Chondrocyte (in vitro differentiated cells): ENCODE measurements around the gene SPECC1L. TPM values are rescaled to one million over a fixed set of nuclear protein-coding genes. Genes with fewer than 3 reads are reported as not detected.
A peak's percentile ranks its signal among the peaks of the same experiment; 100 is the strongest.

Source experiments
- DNase-seq: peaks from one replicate; pipeline ENCODE4 v3.0.0; 2021; ENCODE audit warnings: mixed read lengths, low spot score
- H3K27ac Mint-ChIP-seq: one replicate; pipeline ENCODE4 v1.8.0; 2021; ENCODE audit warnings: mild to moderate bottlenecking, moderate library complexity, mixed read lengths; ENCODE audit not compliant: unreplicated experiment
- H3K27me3 Mint-ChIP-seq: 2 replicates; pipeline ENCODE4 v1.8.0; 2021; ENCODE audit warnings: low read depth, mixed read lengths
- H3K36me3 Mint-ChIP-seq: 2 replicates; pipeline ENCODE4 v1.8.0; 2021; ENCODE audit warnings: low read depth, mixed read lengths
- H3K4me1 Mint-ChIP-seq: 2 replicates; pipeline ENCODE4 v1.8.0; 2021; ENCODE audit warnings: low read depth, mild to moderate bottlenecking, mixed read lengths
- H3K4me3 Mint-ChIP-seq: one replicate; pipeline ENCODE4 v1.8.0; 2021; ENCODE audit warnings: mild to moderate bottlenecking, moderate library complexity, mixed read lengths; ENCODE audit not compliant: unreplicated experiment
- H3K9me3 Mint-ChIP-seq: 2 replicates; pipeline ENCODE4 v1.8.0; 2021; ENCODE audit warnings: low read depth, mixed read lengths
- total RNA-seq: library from RNA; stranded (reverse); gene quantifications from 3 replicates; pipeline ENCODE4 v1.2.1, GENCODE V29; 2021
- TF ChIP-seq, protein P1 (sequence below): fragments of 200-600 bp; sonication (generic); IDR thresholded peaks from 2 replicates; pipeline ENCODE4 v1.5.0; 2021; ENCODE audit warnings: antibody characterized with exemption, mild to moderate bottlenecking, moderate library complexity

SPECC1L gene
- total RNA-seq, 1 donor from 2014 or later, result 91.3 TPM

GRCh38 chr22:24403346-24403745, 132.7 kb downstream of the SPECC1L start:
- TF ChIP-seq, protein P1, sequence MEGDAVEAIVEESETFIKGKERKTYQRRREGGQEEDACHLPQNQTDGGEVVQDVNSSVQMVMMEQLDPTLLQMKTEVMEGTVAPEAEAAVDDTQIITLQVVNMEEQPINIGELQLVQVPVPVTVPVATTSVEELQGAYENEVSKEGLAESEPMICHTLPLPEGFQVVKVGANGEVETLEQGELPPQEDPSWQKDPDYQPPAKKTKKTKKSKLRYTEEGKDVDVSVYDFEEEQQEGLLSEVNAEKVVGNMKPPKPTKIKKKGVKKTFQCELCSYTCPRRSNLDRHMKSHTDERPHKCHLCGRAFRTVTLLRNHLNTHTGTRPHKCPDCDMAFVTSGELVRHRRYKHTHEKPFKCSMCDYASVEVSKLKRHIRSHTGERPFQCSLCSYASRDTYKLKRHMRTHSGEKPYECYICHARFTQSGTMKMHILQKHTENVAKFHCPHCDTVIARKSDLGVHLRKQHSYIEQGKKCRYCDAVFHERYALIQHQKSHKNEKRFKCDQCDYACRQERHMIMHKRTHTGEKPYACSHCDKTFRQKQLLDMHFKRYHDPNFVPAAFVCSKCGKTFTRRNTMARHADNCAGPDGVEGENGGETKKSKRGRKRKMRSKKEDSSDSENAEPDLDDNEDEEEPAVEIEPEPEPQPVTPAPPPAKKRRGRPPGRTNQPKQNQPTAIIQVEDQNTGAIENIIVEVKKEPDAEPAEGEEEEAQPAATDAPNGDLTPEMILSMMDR, result no peak
- H3K27ac Mint-ChIP-seq, result peak overlapping the region; percentile 95
- H3K4me3 Mint-ChIP-seq, result no peak overlapping the region
- DNase-seq, result no peak
- H3K27me3 Mint-ChIP-seq, result no peaks in the 10 kb centered on the region
- H3K36me3 Mint-ChIP-seq, result peaks cover 12% of the 10 kb centered on the region
- peaks cover 59% of the 10 kb centered on the region for H3K4me1 Mint-ChIP-seq
- no peaks in the 10 kb centered on the region for H3K9me3 Mint-ChIP-seq

DNA sequence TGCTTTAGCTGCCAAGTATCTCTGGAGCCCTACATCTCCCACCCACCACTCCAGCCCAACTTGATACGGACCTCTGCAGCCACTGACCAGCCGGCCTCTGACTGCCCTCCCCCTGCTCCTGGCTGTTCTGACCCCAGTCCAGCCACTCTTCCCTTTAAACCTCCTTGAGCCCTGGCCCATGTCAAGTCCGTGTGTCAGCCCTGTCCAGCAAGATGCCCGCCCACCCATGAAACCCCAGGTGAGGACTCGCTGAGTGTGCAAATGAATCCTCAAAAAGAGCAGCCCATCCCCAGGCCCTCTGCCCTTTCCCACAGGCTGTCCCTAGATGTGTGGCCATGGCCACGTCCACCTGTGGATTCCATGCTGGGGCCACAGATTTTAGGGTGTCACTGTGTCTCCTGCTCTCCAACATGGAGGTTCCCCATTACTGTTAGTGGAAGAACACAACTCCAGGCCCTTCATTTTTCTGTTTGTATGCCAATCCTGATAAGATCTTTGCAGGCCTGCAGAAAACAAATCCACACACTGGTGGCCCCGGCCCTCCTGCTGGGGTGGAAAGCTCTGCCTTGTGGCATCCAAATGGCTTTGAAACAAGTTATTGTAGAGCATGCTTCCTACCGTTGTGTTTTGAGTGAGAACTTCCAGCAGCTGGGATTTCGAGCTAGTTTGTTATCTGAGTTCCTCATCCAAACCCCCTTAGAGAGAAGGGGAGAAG, 134.1 kb downstream of the SPECC1L start:
- H3K9me3 Mint-ChIP-seq, result no peaks in the 10 kb centered on the region
- no peak overlapping the region for H3K4me3 Mint-ChIP-seq
- H3K27ac Mint-ChIP-seq, result peak overlapping the region; percentile 12
- TF ChIP-seq, protein P1, result no peak
- H3K27me3 Mint-ChIP-seq, result no peaks in the 10 kb centered on the region
- DNase-seq, result no peak
- H3K36me3 Mint-ChIP-seq, result peaks cover 10% of the 10 kb centered on the region
- peaks cover 63% of the 10 kb centered on the region for H3K4me1 Mint-ChIP-seq

DNA sequence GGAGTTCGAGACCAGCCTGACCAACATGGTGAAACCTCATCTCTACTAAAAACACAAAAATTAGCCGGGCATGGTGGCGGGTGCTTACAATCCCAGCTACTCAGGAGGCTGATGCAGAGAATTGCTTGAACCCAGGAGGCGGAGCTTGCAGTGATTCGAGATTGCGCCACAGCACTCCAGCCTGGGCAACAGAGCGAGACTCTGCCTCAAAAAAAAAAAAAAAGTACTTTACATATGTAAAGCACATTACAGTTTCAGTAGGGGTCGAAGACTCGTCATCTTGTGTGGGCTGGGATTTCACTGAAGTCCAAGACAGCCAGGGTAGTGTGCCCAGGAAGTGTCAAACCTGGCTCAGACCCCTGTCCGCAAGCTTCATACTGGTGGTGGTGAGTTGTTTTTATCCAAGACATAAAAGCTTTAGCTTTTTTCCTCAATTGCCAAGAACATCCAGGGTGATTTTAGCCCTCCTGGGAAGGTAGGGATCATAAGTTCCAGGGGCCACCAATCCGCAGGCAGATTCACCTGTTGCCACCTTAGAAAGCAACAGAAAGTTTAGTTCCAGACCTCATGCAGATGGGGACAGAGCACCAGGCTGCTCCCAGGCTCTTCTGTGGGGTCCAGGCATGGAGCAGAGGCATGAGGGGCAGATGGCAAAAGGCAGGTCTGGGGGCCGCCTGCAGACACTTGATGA, 135.1 kb downstream of the SPECC1L start:
- TF ChIP-seq, protein P1, result no peak
- H3K4me1 Mint-ChIP-seq, result peaks cover 63% of the 10 kb centered on the region
- H3K9me3 Mint-ChIP-seq, result no peaks in the 10 kb centered on the region
- peaks cover 10% of the 10 kb centered on the region for H3K36me3 Mint-ChIP-seq
- H3K27me3 Mint-ChIP-seq, result no peaks in the 10 kb centered on the region
- DNase-seq, result no peak
- H3K4me3 Mint-ChIP-seq, result no peak overlapping the region
- no peak overlapping the region for H3K27ac Mint-ChIP-seq

DNA sequence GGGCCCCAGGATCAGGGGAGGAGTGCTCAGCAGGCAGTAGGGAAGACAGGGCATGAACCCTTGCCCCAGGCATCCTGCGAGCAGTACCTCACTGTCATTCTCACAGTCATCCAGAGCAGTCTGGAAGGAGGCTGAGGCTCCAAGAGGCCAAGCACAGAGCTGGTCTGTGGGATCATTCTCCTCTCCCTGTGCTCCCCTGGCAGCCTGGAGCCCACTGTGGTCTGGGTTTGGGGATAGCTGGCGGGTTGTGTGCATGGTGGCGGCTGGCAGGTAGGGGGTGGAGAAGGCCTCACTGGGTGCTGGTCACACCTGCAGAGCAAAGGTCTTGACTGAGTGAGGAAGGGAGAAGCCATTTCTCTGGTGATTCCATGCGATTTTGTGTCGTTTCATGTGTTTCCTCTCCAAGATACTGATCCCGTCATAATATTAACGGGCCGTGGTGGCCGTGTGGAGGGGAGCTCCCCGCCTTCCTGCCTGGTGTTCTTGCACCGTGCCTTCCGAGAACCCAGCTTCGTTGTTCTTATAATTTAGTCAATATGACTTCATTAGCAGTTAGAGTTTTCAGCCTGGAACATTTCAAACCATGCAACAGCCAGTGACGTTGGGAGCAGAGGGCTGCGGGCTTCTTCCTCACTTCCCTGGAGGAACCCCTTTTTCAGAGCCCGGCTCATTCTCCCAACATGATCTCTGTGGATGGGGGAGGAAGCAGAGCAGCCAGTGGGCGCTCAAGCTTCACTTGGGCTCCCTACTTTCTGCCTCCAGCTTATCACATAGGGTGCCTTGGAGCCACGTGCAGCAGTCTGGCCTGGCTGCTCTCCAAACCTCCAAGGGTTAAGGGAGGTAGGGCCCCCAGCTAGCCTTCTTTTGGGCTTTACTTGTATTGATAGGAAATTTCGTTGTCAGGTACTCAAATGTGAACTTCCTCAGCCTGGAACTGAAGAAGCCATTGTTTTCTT, 136.0 kb downstream of the SPECC1L start:
- Mint-ChIP-seq H3K36me3 (peaks cover 9% of the 10 kb centered on the region), H3K9me3 (no peaks in the 10 kb centered on the region), H3K4me3 (peak overlapping the region; percentile 36), H3K27me3 (no peaks in the 10 kb centered on the region), H3K27ac (peak overlapping the region; percentile 54), H3K4me1 (peaks cover 62% of the 10 kb centered on the region)
- no peak for DNase-seq
- TF ChIP-seq, protein P1, result no peak

DNA sequence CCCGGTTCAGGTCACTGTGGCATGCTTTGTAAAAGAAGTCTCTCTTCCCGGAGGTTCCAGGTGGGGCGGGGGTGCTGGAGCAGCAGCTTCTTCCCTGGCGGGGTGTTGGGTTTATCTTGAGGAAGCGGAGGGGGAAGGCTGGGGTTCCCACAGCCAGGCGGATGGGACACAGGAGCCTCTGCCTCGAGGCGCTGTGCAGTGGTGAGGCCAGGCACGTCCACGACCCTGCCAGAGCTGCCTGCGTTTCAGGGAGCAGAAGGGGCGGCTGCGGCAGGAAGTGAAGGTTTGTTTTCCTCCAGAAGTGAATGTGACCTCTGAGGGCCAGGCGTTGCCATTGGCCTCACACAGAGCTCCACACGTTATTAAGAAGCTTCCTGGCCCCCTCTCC, 136.6 kb downstream of the SPECC1L start:
- Mint-ChIP-seq H3K36me3 (peaks cover 9% of the 10 kb centered on the region), H3K9me3 (no peaks in the 10 kb centered on the region), H3K4me3 (peak overlapping the region; percentile 36), H3K4me1 (peaks cover 59% of the 10 kb centered on the region), H3K27ac (peak overlapping the region; percentile 54), H3K27me3 (no peaks in the 10 kb centered on the region)
- TF ChIP-seq, protein P1, result no peak
- no peak for DNase-seq
